KOPT-K1 (cell line): ENCODE measurements around the gene RPRD2.
"Not testable (repeated sequence)": the region's sequence is repeated elsewhere in the genome, so short reads cannot be mapped to it uniquely, and the experiment has no call there.

Experiments used
- H3K27ac ChIP-seq: fragments of 200-600 bp; sonication (generic); 2 replicates; pipeline ENCODE4 v1.5.1; 2016; ENCODE audit warnings: antibody characterized with exemption, mild to moderate bottlenecking, low read depth, low read length; ENCODE audit not compliant: poor library complexity, severe bottlenecking
- H3K36me3 ChIP-seq: fragments of 200-600 bp; sonication (generic); 2 replicates; pipeline ENCODE4 v1.5.1; 2017; ENCODE audit warnings: antibody characterized with exemption, mild to moderate bottlenecking, low read length, moderate library complexity; ENCODE audit not compliant: insufficient read depth
- H3K9me3 ChIP-seq: fragments of 200-600 bp; sonication (generic); 2 replicates; pipeline ENCODE4 v1.5.1; 2017; ENCODE audit warnings: antibody characterized with exemption, low read length, mild to moderate bottlenecking; ENCODE audit not compliant: insufficient read depth, poor library complexity, severe bottlenecking

The RPRD2 gene

GRCh38 chr1:150376110-150376509 is 12.2 kb downstream of the RPRD2 start:
- Histone ChIP-seq H3K27ac (no peak overlapping the region), H3K36me3 (0 out of 2 replicates have a peak, but pooled peaks cover 8% of the 10 kb centered on the region), H3K9me3 (no peaks in the 10 kb centered on the region)

GRCh38 chr1:150383631-150384324 is 19.8 kb downstream of the RPRD2 start:
- no peak overlapping the region for H3K27ac ChIP-seq
- no peaks in the 10 kb centered on the region for H3K9me3 ChIP-seq
- no peaks in the 10 kb centered on the region; the same call in 1 of the 2 replicates for H3K36me3 ChIP-seq

GRCh38 chr1:150385537-150386445 is 21.8 kb downstream of the RPRD2 start:
- H3K9me3 ChIP-seq = no peaks in the 10 kb centered on the region
- no peaks in the 10 kb centered on the region; the same call in 1 of the 2 replicates for H3K36me3 ChIP-seq
- H3K27ac ChIP-seq = no peak overlapping the region

DNA sequence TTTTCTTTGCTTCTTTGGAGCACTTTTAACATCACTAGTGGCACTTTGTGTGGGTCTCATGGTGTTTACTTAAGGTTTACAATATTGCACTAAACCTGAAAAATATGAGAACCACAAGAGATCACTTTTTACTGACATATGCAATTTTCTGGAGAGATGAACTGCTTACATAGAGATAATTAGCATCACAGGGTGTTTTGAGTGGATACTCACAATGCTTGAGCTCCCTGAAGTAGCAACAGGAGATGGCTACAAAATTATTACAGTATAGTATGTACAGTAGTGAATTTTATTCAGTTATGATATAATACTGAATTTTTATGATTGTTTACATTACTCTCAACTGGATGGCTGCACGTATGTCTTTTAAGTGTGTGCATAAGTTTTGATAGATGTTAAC is 22.6 kb downstream of the RPRD2 start:
- no peak overlapping the region for H3K27ac ChIP-seq

DNA sequence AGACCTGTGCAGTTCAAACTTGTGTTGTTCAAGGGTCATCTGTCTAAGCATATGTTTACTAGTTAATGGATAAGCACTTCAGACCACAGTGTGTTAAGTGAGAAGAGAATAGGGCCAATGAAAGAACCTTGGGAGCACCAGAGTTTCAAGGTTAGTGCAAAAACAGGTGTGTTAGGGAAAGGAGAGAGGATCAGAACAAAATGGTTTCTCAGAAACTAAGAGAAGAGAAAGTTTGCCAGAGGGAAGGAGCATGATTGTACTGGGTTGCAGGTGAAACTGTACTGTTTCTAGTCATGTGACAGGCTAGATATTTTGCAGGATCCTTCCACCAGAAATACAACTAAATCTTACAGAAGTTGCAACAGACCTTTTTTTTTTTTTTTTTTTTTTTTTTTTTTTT is 23.3 kb downstream of the RPRD2 start:
- Histone ChIP-seq H3K9me3 (no peaks in the 10 kb centered on the region), H3K36me3 (no peaks in the 10 kb centered on the region; the same call in 1 of the 2 replicates), H3K27ac (no peak overlapping the region)

More for the DNA sequence above, 22.6 kb downstream of the RPRD2 start:
- no peaks in the 10 kb centered on the region; the same call in 1 of the 2 replicates for H3K36me3 ChIP-seq
- H3K9me3 ChIP-seq = no peaks in the 10 kb centered on the region

DNA sequence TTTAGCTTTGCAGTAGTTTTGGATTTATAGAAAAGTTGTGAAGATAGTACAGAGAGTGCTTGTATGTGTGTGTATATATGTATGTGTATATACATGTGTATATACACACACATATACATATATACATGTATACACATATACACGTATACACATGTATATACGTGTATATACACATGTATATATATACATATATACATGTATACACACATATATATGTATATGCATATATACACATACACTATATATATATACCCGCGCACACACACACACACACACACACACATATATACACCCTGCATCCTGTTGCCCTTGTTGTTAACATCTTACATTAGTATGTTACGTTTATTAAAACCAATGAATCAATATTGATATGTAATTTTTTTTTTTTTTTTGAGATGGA is 24.3 kb downstream of the RPRD2 start:
- Histone ChIP-seq H3K27ac (no peak overlapping the region), H3K36me3 (no peaks in the 10 kb centered on the region), H3K9me3 (no peaks in the 10 kb centered on the region)

- Histone ChIP-seq H3K36me3 (no peaks in the 10 kb centered on the region), H3K9me3 (no peaks in the 10 kb centered on the region), H3K27ac (no peak overlapping the region)
Observed at GRCh38 chr1:150389650-150390049, 25.7 kb downstream of the RPRD2 start.

GRCh38 chr1:150392627-150393026 is 28.7 kb downstream of the RPRD2 start:
- Histone ChIP-seq H3K36me3 (no peaks in the 10 kb centered on the region), H3K9me3 (no peaks in the 10 kb centered on the region), H3K27ac (no peak overlapping the region)

GRCh38 chr1:150395115-150395514 is 31.2 kb downstream of the RPRD2 start:
- H3K36me3 ChIP-seq, H3K9me3 ChIP-seq, H3K27ac ChIP-seq: not testable (repeated sequence)

GRCh38 chr1:150397392-150398032 is 33.6 kb downstream of the RPRD2 start:
- H3K36me3 ChIP-seq = no peaks in the 10 kb centered on the region; the same call in 1 of the 2 replicates
- H3K9me3 ChIP-seq = peaks cover 6% of the 10 kb centered on the region
- no peak overlapping the region for H3K27ac ChIP-seq

DNA sequence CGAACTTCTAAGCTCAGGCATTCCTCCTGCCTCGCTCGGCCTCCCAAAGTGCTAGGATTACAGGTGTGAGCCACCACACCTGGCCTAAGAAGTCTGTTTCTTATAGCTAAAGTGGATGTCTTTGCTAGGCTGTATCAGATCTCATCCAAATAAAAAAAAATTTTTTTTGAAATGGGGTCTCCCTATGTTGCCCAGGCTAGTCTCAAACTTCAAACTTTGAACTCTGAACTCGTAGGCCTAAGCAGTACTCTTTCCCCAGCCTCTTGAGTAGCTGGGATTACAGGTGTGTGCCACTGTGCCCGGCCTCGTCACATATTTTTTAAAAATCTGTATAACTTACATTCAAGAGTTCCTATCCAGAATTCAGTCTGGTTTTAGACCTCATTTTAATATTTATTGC is 40.5 kb downstream of the RPRD2 start:
- H3K9me3 ChIP-seq = peaks cover 6% of the 10 kb centered on the region
- no peak overlapping the region for H3K27ac ChIP-seq
- no peaks in the 10 kb centered on the region; the same call in 1 of the 2 replicates for H3K36me3 ChIP-seq

DNA sequence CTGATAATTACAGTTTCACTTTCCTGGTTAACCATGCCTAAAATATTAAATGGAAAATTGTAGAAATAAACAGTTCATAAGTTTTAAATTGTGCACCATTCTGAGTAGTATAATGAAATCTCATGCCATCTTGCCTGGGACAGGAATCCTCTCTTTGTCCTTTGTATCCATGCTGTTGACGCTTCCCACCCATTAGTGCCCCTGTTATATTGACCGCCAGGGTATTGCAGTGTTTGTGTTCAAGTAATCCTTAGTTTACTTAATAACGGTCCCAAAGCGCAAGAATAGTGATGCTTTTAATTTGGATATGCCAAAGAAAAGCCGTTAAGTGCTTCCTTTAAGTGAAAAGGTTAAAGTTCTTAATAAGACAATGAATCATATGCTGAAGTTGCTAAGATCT is 41.7 kb downstream of the RPRD2 start:
- H3K36me3 ChIP-seq = no peaks in the 10 kb centered on the region; the same call in 1 of the 2 replicates

GRCh38 chr1:150406483-150406882 is 42.5 kb downstream of the RPRD2 start:
- Histone ChIP-seq H3K27ac (no peak overlapping the region), H3K9me3 (no peaks in the 10 kb centered on the region), H3K36me3 (no peaks in the 10 kb centered on the region; the same call in 1 of the 2 replicates)

More for the DNA sequence above, 41.7 kb downstream of the RPRD2 start:
- no peaks in the 10 kb centered on the region for H3K9me3 ChIP-seq
- H3K27ac ChIP-seq = no peak overlapping the region

GRCh38 chr1:150407330-150407729 is 43.4 kb downstream of the RPRD2 start:
- Histone ChIP-seq H3K9me3 (no peaks in the 10 kb centered on the region), H3K36me3 (no peaks in the 10 kb centered on the region; the same call in 1 of the 2 replicates), H3K27ac (no peak overlapping the region)

DNA sequence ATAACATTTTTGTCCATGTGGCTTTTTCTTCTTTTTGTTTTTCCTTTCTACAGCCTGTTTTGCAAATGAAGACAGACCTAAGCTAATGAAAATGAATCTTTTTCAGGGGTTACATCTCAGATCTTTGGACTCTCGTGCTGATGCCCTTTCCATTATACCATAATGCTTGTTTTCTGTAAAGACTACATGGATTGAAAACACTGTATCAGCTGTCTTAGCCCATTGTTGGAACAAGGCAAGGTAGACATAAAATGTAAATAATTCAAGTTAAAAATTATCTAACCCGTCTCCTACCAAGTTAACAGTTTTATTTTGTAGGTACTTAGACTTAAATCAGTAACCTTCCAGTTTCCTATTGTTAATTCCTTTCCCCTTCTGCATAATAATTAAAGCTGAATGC is 44.9 kb downstream of the RPRD2 start:
- no peak overlapping the region for H3K27ac ChIP-seq
- H3K36me3 ChIP-seq = no peaks in the 10 kb centered on the region
- no peaks in the 10 kb centered on the region for H3K9me3 ChIP-seq
